Measurements from ENCODE around the gene DSTYK. TPM values are rescaled to one million over a fixed set of nuclear protein-coding genes. Genes with fewer than 3 reads are reported as not detected.

DSTYK gene
- total RNA-seq, 2 experiments from 2014 or later = 8.8 to 8.9 TPM

GRCh38 chr1:205127646-205128045 is 83.9 kb downstream of the DSTYK start:
- Mint-ChIP-seq H3K27me3 (no peaks in the 10 kb centered on the region), H3K4me3 (no peak overlapping the region), H3K27ac (no peak overlapping the region), H3K36me3 (ENCODE audit: low read depth) (no peaks in the 10 kb centered on the region), H3K4me1 (peaks cover 6% of the 10 kb centered on the region), H3K9me3 (no peaks in the 10 kb centered on the region)
- ChIA-PET POLR2A (no interaction called here), CTCF (interaction anchor here (0.6 kb wide), 1 partner anchor 469 kb away, joined by 3 read pairs; no protein-coding TSS in a partner anchor)
- no peak for DNase-seq

DNA sequence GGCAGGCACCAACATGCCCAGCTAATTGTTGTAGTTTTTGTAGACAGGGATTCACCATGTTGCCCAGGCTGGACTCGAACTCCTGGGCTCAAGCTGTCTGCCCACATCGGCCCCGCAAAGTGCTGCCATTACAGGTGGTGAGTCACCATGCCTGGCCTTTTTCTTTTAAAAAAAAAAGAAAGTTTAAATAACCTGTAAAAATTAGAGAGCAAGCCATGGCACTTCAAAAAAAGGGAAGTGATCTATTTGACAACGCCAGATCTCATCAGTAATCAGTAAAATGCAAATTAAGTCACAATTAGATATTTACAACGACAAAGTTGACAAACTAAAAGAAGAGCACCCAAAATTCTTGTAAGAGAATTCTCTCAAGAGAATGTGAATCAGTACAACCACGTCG is 86.8 kb downstream of the DSTYK start:
- CTCF ChIA-PET = interaction anchor here (1.3 kb wide), 2 partner anchors 19 to 35 kb away, joined by 3 to 5 read pairs; no protein-coding TSS in a partner anchor
- POLR2A ChIA-PET = no interaction called here
- Mint-ChIP-seq H3K4me1 (peaks cover 28% of the 10 kb centered on the region), H3K36me3 (ENCODE audit: low read depth) (peaks cover 2% of the 10 kb centered on the region), H3K4me3 (no peak overlapping the region), H3K27ac (no peak overlapping the region), H3K9me3 (no peaks in the 10 kb centered on the region), H3K27me3 (no peaks in the 10 kb centered on the region)
- no peak for DNase-seq

- Mint-ChIP-seq H3K27ac (peak overlapping the region; percentile 98), H3K4me3 (peak overlapping the region; percentile 96), H3K9me3 (no peaks in the 10 kb centered on the region), H3K4me1 (peaks cover 39% of the 10 kb centered on the region), H3K27me3 (no peaks in the 10 kb centered on the region), H3K36me3 (ENCODE audit: low read depth) (peaks cover 6% of the 10 kb centered on the region)
- ChIA-PET CTCF (interaction anchor here (0.6 to 1.4 kb wide), 5 partner anchors 9 to 769 kb away, joined by 3 to 8 read pairs (median 3); no protein-coding TSS in a partner anchor), POLR2A (no interaction called here)
- no peak for DNase-seq
Observed at GRCh38 chr1:205122489-205122882, 89.0 kb downstream of the DSTYK start.

DNA sequence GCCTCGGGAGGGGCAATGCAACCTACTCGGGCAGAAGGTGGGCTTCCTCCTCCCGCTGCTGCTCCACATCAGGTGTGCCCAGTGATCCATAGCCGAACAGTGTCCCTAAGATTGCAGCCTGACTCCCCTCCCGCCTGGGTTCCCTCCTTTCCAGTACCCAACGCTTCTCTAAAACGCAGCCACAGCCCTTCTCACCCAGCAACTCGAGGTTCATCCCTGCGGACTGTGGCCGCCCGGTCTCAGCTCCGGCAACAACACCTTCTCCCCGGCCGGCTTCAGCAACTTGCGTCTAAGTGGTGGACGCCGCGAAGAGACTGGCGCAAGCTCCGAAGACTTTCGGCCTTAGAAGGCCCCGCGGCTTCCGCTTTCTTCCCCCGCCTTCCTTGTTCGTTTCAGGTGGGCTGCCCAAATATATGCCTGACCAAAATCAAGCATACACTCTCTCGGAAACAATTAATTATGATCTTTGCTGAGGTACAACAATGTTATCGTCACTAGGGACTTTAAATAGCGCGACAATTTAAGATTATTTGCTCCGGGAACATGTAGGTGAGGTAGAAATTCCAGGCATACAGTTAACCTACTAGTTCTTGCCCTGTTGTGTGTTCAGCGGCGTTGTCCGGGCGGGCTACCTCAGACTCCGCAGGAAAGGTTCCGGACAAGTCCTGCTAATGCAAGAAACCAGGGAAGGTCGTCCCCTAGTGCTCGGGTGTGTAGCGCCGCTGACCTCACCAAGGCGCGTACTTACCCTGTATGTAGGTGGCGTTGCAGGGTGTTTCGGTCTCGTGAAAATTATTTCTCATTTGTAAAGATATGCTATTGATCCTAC is 89.6 kb downstream of the DSTYK start, which contains the start of gene RBBP5:
Gene RBBP5 (minus strand): TSS at position 319 of the 829 bp plus-strand sequence. CDS start 105 bp downstream, at position 214.
- peak; percentile 95 for DNase-seq
- CTCF ChIA-PET = interaction anchor here (0.8 to 1.8 kb wide), 9 partner anchors 11 to 134 kb away, joined by 3 to 12 read pairs (median 4); no protein-coding TSS in a partner anchor
- Mint-ChIP-seq H3K9me3 (no peaks in the 10 kb centered on the region), H3K4me1 (peaks cover 39% of the 10 kb centered on the region), H3K36me3 (ENCODE audit: low read depth) (peaks cover 6% of the 10 kb centered on the region), H3K27me3 (no peaks in the 10 kb centered on the region), H3K27ac (peak within 1 kb of the TSS; percentile 98), H3K4me3 (peak within 1 kb of the TSS; percentile 96)
- POLR2A ChIA-PET = no interaction called here

DNA sequence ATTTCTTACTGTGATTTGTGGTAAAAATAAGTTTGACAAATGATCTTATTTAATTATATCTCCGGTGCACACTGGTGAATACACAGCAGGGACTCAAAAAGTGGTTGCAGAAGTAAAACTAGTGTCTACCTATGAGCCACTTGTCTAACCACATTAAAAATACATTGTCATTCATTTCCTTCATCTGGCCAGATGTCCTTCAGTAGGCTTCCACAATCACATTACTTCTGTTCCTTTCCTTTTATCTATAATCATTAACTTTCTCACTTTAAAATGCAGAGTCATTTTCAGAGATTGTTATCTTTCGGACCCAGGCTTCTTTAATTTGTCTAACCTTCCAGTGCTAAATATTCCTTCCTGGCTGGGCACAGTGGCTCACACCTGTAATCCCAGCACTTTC is 92.8 kb downstream of the DSTYK start:
- Mint-ChIP-seq H3K27ac (peak overlapping the region; percentile 5), H3K4me1 (peaks cover 45% of the 10 kb centered on the region), H3K36me3 (ENCODE audit: low read depth) (peaks cover 18% of the 10 kb centered on the region), H3K27me3 (no peaks in the 10 kb centered on the region), H3K9me3 (no peaks in the 10 kb centered on the region), H3K4me3 (peak overlapping the region; percentile 1)
- DNase-seq = no peak
- POLR2A ChIA-PET = interaction anchor here (0.7 kb wide), 1 partner anchor 112 kb away, joined by 3 read pairs; no protein-coding TSS in a partner anchor
- CTCF ChIA-PET = no interaction called here

GRCh38 chr1:205111354-205111753 is 100.1 kb downstream of the DSTYK start:
- Mint-ChIP-seq H3K27me3 (no peaks in the 10 kb centered on the region), H3K27ac (no peak overlapping the region), H3K9me3 (no peaks in the 10 kb centered on the region), H3K4me3 (no peak overlapping the region), H3K4me1 (peaks cover 5% of the 10 kb centered on the region), H3K36me3 (ENCODE audit: low read depth) (peaks cover 25% of the 10 kb centered on the region)
- DNase-seq = no peak
- POLR2A ChIA-PET = interaction anchor here (0.6 kb wide), 1 partner anchor 19 kb away, joined by 3 read pairs; no protein-coding TSS in a partner anchor
- CTCF ChIA-PET = interaction anchor here (1.5 kb wide), 2 partner anchors 10 to 38 kb away, joined by 3 read pairs; partner anchors contain the start of gene RBBP5

GRCh38 chr1:205109711-205110110 is 101.8 kb downstream of the DSTYK start:
- CTCF ChIA-PET = interaction anchor here (0.9 to 1.4 kb wide), 2 partner anchors 12 to 962 kb away, joined by 3 to 12 read pairs; partner anchors contain the start of gene RBBP5
- Mint-ChIP-seq H3K4me1 (no peaks in the 10 kb centered on the region), H3K4me3 (no peak overlapping the region), H3K36me3 (ENCODE audit: low read depth) (peaks cover 31% of the 10 kb centered on the region), H3K27me3 (no peaks in the 10 kb centered on the region), H3K9me3 (no peaks in the 10 kb centered on the region), H3K27ac (no peak overlapping the region)
- POLR2A ChIA-PET = interaction anchor here (0.8 kb wide), 1 partner anchor 136 kb away, joined by 8 read pairs; no protein-coding TSS in a partner anchor
- no peak for DNase-seq

DNA sequence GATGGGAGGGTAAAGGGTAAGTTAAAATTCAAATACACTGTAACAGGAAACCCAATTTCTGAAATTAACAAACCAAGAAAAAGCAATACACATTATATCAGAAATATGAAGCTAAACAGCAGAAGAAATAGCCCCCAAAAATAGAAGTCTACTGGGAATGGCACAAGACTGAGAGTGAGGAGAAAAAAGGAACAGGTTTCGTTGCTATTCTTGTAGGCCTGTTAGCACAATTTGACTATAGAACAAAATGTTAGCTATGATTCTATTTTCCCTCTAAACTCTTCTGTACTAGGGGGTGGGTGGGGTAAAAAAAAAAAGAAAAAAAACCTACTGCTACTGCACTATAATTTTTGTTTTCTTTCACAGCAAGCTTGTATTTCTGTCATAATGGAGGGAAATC is 102.2 kb downstream of the DSTYK start:
- no peak for DNase-seq
- Mint-ChIP-seq H3K4me1 (no peaks in the 10 kb centered on the region), H3K4me3 (no peak overlapping the region), H3K36me3 (ENCODE audit: low read depth) (peaks cover 33% of the 10 kb centered on the region), H3K27ac (no peak overlapping the region), H3K27me3 (no peaks in the 10 kb centered on the region), H3K9me3 (no peaks in the 10 kb centered on the region)
- CTCF ChIA-PET = interaction anchor here (0.9 to 1.4 kb wide), 2 partner anchors 12 to 963 kb away, joined by 3 to 12 read pairs; partner anchors contain the start of gene RBBP5
- POLR2A ChIA-PET = interaction anchor here (0.8 kb wide), 1 partner anchor 135 kb away, joined by 8 read pairs; no protein-coding TSS in a partner anchor

DNA sequence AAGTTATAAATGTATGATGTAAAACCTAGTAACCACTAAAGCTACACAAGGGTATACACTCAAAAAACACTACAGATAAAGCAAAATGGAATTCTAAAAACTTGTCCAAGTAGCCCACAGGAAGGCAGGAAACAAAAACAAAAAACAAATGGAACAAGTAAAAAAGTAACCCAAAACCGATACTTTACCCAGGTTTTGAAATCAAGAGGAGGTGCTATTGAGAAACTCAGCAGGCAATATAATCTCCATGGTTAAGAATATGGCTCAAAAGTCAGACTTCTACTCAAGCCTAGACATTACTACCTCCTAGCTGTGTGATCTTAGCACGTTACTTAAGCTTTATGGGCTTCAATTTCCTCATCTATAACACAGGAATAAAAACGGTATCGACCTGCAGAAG is 103.0 kb downstream of the DSTYK start:
- H3K27me3 Mint-ChIP-seq = no peaks in the 10 kb centered on the region
- H3K4me1 Mint-ChIP-seq = no peaks in the 10 kb centered on the region
- H3K9me3 Mint-ChIP-seq = no peaks in the 10 kb centered on the region
- POLR2A ChIA-PET = no interaction called here
- no peak for DNase-seq
- no peak overlapping the region for H3K27ac Mint-ChIP-seq
- no peak overlapping the region for H3K4me3 Mint-ChIP-seq
- CTCF ChIA-PET = interaction anchor here (1.0 kb wide), 1 partner anchor 23 kb away, joined by 3 read pairs; no protein-coding TSS in a partner anchor
- H3K36me3 Mint-ChIP-seq (ENCODE audit: low read depth) = peaks cover 36% of the 10 kb centered on the region

GRCh38 chr1:205107327-205107726 is 104.2 kb downstream of the DSTYK start:
- Mint-ChIP-seq H3K27ac (no peak overlapping the region), H3K9me3 (no peaks in the 10 kb centered on the region), H3K36me3 (ENCODE audit: low read depth) (peaks cover 42% of the 10 kb centered on the region), H3K27me3 (no peaks in the 10 kb centered on the region), H3K4me1 (no peaks in the 10 kb centered on the region), H3K4me3 (no peak overlapping the region)
- CTCF ChIA-PET = no interaction called here
- no peak for DNase-seq
- POLR2A ChIA-PET = no interaction called here

DNA sequence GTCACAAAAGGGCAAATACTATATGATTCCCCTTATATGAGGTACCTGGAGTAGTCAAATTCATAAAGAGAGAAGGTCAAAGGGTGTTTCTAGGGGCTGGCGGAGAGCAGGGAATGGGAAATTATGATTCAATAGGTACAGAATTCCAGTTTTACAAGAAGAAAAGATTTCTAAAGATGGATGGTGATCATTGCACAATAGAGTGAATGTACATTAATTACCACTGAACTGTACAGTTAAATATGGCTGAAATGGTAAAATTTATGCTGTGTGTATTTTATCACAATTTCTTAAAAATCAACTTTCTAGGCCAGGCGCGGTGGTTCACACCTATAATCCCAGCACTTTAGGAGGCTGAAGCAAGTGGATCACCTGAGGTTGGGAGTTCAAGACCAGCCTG is 109.1 kb downstream of the DSTYK start:
- POLR2A ChIA-PET = no interaction called here

DNA sequence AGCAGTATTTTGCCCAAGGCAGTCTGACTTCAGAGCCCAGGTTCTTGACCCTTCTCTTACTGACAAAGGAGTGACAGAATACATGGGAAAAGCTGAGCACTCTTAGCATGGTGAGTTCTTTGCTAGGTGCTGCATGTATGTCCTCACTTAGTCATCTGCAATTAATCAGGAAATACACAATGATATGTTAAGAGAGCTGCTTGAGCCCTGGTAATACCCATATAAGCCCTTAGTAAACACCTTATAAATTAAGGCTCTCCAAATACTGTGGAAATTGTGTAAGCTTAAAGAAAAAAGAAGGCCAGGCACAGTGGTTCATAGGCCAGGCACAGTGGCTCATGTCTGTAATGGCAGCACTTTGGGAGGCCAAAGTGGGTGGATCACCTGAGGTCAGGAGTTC is 113.3 kb downstream of the DSTYK start:
- Mint-ChIP-seq H3K4me1 (no peaks in the 10 kb centered on the region), H3K9me3 (no peaks in the 10 kb centered on the region), H3K27ac (no peak overlapping the region), H3K27me3 (no peaks in the 10 kb centered on the region), H3K4me3 (no peak overlapping the region), H3K36me3 (ENCODE audit: low read depth) (peaks cover 64% of the 10 kb centered on the region)
- ChIA-PET CTCF (no interaction called here), POLR2A (interaction anchor here (0.6 kb wide), 1 partner anchor 592 kb away, joined by 3 read pairs; no protein-coding TSS in a partner anchor)
- DNase-seq = no peak

More for the DNA sequence above, 109.1 kb downstream of the DSTYK start:
- Mint-ChIP-seq H3K9me3 (no peaks in the 10 kb centered on the region), H3K27ac (no peak overlapping the region), H3K36me3 (ENCODE audit: low read depth) (peaks cover 70% of the 10 kb centered on the region), H3K4me3 (no peak overlapping the region), H3K27me3 (no peaks in the 10 kb centered on the region), H3K4me1 (no peaks in the 10 kb centered on the region)
- CTCF ChIA-PET = no interaction called here
- DNase-seq = no peak

- Mint-ChIP-seq H3K36me3 (ENCODE audit: low read depth) (peaks cover 60% of the 10 kb centered on the region), H3K27ac (no peak overlapping the region), H3K9me3 (no peaks in the 10 kb centered on the region), H3K27me3 (no peaks in the 10 kb centered on the region), H3K4me3 (no peak overlapping the region), H3K4me1 (no peaks in the 10 kb centered on the region)
- CTCF ChIA-PET = interaction anchor here (0.8 kb wide), 1 partner anchor 9 kb away, joined by 4 read pairs; no protein-coding TSS in a partner anchor
- no peak for DNase-seq
- POLR2A ChIA-PET = no interaction called here
Observed at GRCh38 chr1:205095422-205095821, 116.1 kb downstream of the DSTYK start.
